Measurements from ENCODE around the gene ATP9A.
"Not testable (repeated sequence)": the region's sequence is repeated elsewhere in the genome, so short reads cannot be mapped to it uniquely, and the experiment has no call there.

The ATP9A gene, protein sequence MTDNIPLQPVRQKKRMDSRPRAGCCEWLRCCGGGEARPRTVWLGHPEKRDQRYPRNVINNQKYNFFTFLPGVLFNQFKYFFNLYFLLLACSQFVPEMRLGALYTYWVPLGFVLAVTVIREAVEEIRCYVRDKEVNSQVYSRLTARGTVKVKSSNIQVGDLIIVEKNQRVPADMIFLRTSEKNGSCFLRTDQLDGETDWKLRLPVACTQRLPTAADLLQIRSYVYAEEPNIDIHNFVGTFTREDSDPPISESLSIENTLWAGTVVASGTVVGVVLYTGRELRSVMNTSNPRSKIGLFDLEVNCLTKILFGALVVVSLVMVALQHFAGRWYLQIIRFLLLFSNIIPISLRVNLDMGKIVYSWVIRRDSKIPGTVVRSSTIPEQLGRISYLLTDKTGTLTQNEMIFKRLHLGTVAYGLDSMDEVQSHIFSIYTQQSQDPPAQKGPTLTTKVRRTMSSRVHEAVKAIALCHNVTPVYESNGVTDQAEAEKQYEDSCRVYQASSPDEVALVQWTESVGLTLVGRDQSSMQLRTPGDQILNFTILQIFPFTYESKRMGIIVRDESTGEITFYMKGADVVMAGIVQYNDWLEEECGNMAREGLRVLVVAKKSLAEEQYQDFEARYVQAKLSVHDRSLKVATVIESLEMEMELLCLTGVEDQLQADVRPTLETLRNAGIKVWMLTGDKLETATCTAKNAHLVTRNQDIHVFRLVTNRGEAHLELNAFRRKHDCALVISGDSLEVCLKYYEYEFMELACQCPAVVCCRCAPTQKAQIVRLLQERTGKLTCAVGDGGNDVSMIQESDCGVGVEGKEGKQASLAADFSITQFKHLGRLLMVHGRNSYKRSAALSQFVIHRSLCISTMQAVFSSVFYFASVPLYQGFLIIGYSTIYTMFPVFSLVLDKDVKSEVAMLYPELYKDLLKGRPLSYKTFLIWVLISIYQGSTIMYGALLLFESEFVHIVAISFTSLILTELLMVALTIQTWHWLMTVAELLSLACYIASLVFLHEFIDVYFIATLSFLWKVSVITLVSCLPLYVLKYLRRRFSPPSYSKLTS

DNA sequence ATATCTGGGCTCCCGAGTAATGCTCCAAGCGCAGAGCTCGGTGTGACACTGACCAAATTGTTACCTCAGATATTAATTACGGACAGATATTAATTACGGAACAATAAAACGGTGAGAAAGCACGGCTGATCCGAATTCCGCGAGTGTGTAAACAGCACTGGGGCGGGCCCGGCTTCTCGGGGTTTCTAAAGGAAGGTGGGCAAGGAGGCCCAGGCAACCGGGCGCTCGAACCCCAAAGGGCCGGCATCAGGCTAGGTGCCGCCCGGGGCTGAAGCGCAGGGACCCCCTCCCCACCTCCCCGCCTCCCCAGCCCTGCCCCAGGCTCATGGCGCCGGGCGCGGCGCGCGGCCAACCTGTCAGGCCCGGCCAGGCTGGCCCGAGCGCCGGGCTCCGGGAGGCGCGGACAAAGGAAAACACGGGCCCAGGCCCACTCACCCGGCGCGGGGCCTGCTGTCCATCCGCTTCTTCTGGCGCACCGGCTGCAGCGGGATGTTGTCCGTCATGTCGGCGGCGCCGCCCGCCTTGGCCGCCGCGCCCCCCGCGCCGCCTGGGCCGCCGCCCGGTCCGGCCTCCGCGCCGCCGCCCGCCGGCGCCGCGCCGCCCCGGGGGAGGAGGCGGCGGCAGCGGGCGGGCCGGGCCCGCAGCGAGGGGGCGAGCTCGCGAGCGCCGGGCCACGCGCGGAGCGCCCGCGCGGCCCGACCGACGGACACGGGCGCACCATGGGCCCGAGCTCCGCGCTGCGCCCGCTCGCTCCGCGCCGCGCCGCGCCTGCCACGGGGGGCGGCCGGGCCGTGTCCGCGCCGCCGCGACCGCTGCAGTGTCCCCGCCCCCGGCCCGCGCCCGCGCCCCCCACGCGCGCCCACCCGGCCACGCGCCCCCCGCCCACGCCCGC, at the start of gene ATP9A:
Gene ATP9A (minus strand): TSS at position 524 of the 892 bp plus-strand sequence. CDS start 21 bp downstream, at position 503.
- no peak for DNase-seq

GRCh38 chr20:51816856-51817255, 48.7 kb upstream of the ATP9A start:
- not testable (repeated sequence) for DNase-seq

GRCh38 chr20:51815383-51816076, 47.3 kb upstream of the ATP9A start:
- no peak for DNase-seq

- no peak for DNase-seq
Observed at GRCh38 chr20:51812861-51813260, 44.7 kb upstream of the ATP9A start.

DNA sequence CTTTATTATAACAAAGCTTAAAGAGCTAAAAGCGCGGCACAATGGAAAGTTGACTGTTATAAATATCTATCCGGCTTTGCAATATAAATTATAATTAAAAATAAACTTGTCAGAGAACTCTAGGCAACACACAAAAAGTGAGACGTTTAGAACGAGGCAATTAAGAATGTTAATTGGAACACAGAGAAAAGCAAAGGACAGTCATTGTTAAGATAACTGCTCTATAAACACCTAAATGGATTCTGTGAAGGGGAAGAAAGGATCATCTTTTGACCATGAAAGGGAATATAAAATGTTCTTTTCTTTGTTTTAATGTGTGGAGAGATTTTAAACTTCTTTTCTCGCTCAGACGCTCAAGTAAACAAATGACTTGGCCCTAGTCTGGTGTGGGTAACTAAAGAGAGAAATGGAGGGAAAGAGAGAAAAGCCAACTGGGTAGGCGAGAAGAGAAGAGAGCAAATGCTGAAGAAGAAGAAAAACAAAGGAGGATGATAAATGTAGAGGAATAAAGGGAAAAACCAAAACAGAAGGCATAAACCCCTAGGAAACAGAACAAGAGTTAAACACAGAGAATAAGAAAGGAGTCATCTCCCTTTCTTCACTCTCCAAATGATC, 43.4 kb upstream of the ATP9A start:
- DNase-seq = no peak

- no peak for DNase-seq
Observed at GRCh38 chr20:51811042-51811355, 42.8 kb upstream of the ATP9A start.

DNA sequence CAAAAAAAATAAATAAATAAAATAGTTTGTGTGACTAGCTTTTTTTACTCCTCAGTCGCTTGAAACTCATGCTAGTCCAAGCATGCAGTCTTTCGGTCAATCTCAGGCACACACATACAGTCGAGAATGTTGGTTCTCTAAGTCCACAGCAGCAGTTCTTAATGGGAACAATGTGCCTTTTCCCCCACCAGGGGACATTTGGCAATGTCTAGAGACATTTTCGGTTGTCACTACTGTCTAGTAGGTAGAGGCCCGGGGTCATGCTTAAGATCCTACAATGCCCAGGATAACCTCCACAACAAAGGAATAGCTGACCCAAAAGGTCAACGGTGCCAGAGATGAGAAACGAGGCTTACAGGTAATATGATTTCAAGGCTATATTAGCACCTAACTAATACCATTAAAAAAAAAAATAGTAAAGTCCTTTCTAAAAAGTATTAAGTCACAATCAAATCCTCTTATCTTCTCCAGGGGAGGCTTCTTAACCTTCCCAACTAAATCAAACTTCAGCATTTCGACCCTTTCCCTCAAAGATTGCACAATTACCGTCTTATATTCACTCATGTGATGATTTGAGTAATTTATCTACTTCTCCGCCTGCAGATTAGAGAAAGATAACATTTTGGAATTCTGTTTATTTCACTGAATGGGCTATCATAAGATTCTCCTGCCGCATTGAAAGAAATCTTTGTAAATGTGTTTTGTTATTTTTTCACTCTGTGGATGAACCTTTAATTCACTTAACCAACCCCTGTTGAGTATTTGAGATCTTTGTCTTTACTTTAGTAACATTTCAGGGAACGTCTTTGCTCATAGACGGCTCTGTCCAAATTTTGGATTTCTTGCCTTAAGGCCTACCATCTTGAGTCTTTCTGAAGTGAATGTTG, 42.2 kb upstream of the ATP9A start:
- DNase-seq = no peak

GRCh38 chr20:51807720-51808250, 39.6 kb upstream of the ATP9A start:
- no peak for DNase-seq

DNA sequence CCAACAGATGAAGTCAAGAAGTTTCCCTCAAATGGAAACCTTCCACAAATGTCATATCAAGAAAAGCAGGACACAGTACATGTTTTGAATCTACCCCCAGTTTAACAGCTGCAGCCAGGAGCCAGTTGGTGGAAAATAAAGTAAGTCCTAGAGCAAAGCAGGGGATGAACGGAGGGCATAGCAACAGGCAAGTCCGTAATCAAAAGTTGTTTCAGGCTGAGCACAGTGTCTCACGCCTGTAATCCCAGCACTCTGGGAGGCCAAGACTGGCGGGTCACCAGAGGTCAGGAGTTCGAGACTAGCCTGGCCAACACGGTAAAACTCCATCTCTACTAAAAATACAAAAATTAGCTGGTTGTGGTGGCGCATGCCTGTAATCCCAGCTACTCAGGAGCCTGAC, 36.6 kb upstream of the ATP9A start:
- no peak for DNase-seq

DNA sequence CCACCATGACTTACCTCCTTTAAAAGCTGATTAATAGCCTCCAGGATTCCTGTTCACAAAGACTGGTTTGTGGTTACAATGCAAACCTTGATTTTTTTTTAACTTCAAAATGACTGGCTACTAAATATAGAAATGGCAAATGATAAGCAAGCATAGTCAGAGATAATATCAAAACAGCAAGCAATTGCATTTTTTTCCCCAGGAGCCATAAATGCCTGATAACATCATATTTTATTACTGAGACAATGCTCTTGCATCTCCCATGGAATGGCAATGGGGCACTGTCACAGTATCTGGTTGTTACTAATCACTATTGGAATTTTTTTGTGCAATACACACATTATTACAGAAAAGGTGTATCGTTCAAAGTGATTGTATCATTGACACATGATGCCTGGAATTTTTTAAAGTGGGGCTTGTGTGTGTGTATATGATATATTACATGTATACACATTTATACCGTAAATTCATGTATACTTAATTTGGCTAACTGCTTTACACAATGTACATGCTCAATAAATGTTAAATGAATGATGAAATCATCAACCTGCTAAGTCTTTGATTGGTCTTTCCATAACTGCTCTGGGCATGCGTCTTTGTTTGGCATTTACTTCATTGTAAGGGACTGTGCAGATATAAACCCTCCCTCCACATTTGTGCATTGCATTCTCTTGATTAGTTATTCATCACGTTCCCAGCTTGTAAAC, 35.1 kb upstream of the ATP9A start:
- no peak for DNase-seq

GRCh38 chr20:51802170-51802751, 34.1 kb upstream of the ATP9A start, which contains the start of gene SALL4:
Gene SALL4 (minus strand): TSS chr20:51802521. CDS start chr20:51802408, 113 bp downstream.
- no peak for DNase-seq

GRCh38 chr20:51801823-51802123, 33.6 kb upstream of the ATP9A start:
- no peak for DNase-seq

DNA sequence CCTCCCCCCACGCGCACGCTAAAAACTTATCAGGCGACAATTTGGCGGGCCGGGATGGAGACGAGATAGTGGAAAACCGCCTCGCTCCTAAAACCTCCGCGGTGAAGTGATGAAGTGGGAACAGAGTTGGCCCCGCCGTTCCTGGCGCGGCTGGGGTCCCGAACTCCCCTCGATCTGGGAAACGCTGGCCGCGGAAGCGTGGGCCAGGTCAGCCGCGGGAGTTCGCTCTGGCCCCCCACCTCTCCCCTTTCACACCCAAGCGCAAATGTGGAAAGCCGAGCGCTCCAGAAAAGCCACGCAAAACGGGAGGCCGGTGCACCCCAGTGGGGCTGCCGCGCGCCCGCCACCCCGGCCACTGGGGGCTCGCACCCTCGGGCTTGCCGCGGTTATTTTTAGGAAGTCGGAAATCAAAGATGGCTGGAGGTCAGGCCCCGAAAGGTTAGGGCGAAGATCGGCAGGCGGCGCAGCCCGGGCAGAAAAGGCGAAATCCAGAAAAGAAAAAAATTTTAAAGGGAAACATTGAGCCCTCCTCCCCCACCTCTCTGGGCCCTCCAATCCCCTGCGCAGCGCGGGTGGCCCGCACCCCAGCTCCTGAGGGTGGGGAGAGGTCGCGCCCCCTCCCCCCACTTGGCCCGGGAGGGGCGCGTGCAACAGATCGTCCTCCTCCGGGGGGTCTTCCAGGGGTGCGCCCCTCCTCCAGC, 33.1 kb upstream of the ATP9A start:
- no peak for DNase-seq

DNA sequence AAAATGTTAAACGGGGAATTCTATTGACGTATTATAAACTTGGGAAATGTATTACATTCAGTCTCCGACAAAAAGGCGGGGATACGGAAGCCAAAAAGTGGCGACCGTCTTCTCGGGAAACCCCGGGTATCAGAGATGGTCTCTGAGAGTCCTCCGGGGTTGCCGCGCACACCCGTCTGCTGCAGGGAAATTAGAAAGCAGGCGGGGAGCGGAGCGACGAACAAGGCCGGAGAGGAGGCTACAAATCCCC, 32.6 kb upstream of the ATP9A start:
- no peak for DNase-seq

- DNase-seq = peak; percentile 30 to 32
Observed at GRCh38 chr20:51800060-51800871, 32.1 kb upstream of the ATP9A start.

GRCh38 chr20:51799401-51799860, 31.2 kb upstream of the ATP9A start:
- no peak for DNase-seq

- DNase-seq = no peak
Observed at GRCh38 chr20:51797357-51798025, 29.3 kb upstream of the ATP9A start.

Measured in activated CD4-positive, alpha-beta T cell treated with anti-CD3 and anti-CD28 coated beads, Interleukin-2, amount 50 U/mL, for 4 hours (primary cell).